Activated CD8-positive, alpha-beta memory T cell treated with anti-CD3 and anti-CD28 coated beads for 24 hours (primary cell): ENCODE results near the gene POLR2L.

Experiments
- DNase-seq: peaks from one replicate; pipeline ENCODE4 v3.0.0-alpha.2; 2020

POLR2L gene

GRCh38 chr11:792535-792821 is 49.9 kb downstream of the POLR2L start:
- DNase-seq, result no peak

- no peak for DNase-seq
Measured at GRCh38 chr11:791658-792534, 50.4 kb downstream of the POLR2L start.

GRCh38 chr11:790721-791564 is 51.4 kb downstream of the POLR2L start:
- DNase-seq, result no peak

- peak; percentile 79 for DNase-seq
Measured at GRCh38 chr11:789943-790342, 52.4 kb downstream of the POLR2L start, which contains the start of gene CEND1. Gene CEND1, minus strand, starts transcription at chr11:790090. Its CDS starts 1,514 bp downstream, at chr11:788576.
